Hematopoietic multipotent progenitor cell treated with erythropoietin and hydrocortisone succinate and interleukin-3 and kit ligand, for 8 days (in vitro differentiated cells): ENCODE results near the gene GPAM.

Experiments used
- DNase-seq: peaks from one replicate; pipeline ENCODE4 v3.0.0-alpha.2; 2015

The GPAM gene

DNA sequence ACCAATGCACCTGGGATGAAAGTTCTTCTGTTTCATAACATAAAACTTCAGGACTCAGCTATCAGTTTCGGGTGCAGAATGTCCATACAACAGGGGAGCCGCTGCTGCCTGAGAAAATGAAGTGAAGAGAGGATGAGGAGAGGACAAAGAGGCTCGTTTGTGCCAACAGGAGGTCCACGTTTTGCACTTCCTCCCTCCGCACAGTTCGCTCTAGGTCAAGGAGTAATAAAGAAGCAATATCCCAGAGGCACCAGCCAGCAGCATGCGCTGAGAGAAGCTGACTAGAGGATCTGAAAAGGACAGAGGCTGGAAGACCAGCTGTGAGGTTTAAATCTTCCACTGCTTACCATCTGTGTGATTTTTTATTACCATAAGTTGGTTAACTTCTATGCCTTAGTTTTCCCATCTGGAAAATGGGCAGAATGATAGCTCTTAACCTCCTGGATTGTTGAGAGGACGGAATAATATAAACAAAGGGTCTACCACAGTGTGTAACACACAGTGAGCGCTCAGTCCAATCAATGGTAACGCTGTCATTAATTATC is 709 bp downstream of the GPAM start:
- DNase-seq, result peak; percentile 8

DNA sequence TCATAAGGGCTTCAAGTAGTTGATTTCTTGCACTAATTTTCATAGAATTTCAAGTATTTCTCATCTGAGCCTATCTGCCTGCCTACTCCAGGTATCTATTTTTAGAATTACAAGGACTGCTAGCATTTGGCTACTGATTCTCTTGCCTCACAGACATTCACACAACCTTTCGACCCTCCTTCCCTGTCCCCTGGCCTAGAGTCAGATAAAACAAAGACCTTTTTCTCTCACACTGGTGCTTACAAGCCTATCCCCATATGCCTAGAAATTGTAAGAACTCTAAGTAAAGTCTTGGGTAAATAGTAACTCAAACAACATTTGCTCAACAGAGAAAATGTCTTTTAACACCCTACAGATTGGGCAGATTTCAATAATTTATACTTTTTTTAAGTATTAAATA is 6.3 kb downstream of the GPAM start:
- no peak for DNase-seq

DNA sequence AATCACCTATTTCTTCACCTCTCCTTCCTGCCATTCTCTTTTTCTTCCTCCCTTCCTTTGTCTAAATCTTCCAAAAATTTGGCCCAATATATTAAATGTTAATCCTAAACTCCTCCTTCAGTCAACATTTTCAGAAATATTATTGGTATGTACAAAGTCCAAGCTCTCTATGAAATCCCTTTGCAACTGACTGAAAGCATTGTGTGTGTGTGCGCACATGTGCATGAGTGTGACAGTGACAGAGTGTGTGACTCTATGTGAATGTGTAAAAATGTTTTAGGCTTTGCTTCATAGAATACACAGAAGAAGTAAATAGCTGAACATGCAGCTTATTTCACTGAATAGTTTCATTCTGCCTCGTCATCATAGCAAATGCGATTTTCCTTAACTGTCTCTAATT is 7.0 kb downstream of the GPAM start:
- no peak for DNase-seq

DNA sequence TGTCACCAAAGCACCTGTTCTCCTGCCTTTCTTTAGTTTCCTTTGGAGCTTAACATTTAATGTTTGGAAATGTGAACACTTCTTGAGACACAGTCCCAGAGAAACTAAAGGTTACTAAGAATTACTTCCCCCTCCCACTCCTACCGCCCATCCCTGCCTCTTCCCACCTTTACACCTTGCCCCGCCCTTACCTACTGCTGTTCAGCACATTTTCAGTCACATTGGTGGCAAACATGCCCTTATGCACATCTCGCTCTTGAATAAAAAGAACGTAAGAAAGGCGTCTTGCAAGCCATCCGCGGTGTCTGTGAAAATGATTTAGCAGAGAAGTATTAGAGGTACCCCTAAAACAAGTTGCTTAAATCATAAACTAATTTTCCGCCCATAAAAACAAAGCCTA is 8.2 kb downstream of the GPAM start:
- DNase-seq, result no peak

DNA sequence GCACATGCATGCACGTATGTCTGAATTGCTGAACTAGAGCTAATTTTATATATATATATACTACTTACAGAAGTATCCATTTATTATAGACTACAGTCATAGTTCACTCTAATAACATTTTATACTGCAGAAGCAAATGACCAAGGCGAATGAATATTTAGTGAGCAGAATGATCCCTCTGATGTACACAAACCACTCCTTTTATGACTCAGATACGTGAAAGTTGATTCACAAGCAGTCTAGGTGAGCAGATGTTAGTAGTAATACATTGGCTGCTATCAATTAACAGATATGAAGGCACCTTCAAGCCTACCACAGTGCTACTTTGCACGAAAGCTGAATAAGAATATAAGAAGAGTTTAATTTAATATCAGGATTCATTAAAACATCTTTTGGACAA is 10.4 kb downstream of the GPAM start:
- DNase-seq, result no peak

DNA sequence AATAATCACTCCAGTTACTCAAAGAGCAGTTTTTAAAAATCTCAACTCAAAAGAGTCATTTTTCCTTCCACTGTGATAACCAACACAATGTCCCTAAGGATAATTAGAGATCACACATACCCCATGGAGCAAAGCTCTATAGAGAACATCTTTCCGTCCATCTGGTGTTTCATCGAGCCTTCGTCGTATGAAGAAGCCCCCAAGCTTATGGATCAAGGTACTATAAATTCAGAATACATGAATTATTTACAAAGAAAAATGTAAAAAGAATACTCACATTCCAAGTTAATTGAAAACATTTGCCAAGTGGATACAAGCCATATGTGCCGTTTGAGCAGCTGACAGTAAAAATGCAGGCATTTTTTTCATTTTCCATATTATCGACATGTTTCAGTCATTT is 14.8 kb downstream of the GPAM start:
- DNase-seq, result no peak

DNA sequence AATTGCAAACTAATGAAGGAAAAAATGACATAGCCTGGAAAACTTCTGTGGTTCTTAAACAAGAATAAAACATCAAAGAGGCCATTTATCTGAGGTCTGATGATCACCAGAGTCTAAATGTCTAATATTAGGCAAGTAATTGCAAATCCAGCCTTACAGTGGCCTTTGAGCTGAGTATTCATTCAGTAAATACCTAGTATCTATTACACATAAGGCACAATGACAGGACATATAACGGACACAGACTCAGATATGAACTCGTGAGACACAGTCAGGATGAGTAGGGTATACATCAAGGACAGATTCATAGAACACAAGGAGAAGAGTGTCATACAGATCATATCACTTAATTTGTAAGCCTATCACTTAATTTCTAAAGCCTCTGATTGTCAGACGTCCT is 16.8 kb downstream of the GPAM start:
- DNase-seq, result no peak

DNA sequence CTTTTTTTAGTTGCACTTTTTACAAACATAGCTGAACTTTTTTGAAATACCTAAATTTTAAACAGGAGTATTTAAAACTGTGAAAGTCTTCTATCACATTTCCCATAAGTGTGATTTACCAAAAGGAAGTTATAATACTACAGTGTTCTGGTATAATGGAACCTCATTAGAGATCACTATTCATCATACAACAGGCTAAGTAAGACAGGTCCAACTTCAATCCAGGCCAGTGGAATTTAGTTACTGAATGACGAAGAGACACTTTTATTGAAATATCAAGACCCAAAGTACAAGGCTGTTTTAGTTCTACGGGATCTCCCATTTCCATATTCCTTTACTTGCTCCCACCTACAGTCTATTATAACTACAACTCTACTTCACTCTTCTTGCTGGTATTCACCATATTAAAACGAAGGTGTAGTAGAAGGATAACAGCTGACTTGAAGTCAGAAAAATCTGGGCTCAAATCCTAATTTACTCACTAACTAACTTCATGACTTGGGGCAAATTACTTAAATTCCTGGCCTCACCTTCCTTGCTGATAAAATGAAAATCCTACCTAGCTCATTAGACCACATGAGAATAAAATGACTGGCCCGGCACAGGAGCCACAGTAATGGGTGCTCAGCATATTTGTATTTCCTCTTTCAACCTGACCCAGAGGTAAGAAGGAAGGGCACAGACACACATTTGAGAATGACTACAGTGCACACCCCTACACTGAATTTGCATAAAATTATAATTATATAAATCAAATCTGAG is 21.6 kb downstream of the GPAM start:
- no peak for DNase-seq

DNA sequence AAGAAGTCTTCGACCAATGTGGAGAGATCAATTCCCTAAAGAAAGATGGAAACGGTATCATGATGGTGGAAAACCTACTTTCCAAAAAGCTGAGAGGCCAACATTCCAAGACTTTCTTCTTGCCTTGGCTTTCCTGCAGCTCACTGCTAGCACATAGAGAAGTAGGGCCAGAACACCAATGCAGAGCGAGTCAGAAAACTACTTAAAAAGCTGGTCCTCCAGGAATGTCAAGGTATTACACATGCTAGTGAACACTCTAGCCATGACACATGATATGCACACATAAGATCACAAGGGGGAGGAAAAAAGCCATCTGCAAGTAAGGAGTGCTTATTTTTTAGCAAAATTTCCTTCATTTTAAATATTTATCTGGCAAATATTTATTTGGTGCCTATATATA is 22.7 kb downstream of the GPAM start:
- no peak for DNase-seq

DNA sequence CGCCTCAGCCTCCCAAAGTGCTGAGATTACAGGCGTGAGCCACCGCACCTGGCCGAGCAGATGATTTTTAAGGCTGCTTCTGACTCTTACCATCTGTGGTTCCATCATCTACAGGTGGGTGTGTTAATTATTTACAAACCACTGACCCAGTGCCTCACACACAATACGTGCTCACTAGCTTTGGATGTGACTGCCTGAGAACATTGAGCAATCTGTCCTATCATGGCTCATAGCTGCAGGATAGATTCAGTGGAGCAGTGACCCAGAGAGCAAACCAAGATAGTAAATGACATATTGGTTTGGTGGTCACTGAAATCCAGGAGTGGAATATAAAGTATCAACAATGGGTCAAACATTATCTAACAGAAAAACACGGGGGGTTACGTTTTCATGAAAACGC is 24.1 kb downstream of the GPAM start:
- DNase-seq, result no peak

DNA sequence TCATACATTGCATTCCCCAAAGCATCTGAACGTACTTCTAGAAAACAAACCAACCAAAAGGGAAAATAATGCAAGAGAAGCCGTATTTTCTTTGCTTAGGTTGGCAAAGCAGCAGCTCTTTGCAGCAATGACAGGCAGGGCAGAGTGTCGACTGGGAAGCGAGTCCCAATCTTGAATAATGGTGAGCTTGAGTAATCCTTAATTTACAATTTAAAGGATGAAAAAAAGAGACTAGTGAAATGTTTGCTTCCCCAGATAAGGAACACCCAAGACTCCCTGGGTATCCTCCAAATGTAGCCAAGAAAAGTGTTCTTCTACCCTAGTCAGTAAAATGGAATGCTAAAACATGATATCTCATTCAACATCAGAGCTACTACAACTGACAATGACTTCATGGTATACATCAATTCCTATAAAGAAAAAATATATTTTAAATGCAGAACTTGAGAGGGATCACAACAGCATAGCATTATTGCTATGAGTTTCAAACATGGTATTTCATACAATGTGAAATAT is 32.0 kb downstream of the GPAM start:
- no peak for DNase-seq

DNA sequence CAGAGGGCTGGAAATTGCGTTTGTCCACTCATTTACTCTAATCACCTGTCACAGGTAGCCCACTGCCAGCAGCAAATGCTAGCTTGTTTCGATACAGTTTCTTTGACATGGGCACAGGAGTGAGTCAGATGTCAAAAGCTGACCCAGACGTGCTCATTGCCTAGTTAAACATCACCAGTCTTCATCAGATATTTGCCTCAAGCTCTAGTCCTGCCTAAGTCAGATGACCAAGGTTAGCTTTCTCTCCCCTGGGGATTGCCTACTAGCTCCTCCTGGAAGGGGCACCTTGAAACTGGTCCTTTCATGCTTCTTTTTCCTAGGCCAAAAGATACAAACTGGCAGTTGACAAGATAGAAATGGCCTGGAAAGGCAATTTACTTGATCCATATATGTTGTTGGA is 35.2 kb downstream of the GPAM start:
- DNase-seq, result no peak

DNA sequence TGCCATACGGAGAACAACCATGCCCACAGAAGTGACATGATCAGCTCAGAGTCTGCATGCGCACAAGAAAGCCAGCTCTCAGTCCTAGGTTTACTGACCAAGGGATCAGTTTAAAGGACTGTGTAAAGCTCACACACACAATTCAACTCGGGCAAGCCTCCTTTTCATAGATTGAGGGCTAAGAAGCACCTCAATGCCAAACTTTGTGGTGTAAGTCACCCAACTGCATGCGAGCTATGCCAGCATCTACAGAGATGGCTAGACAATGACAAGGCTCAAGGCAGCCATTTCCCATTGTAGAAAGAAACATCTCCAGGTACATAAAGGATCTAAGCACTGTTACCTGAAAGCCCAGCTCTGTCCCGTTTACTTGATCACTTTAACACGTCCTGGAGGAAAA is 36.8 kb downstream of the GPAM start:
- no peak for DNase-seq

DNA sequence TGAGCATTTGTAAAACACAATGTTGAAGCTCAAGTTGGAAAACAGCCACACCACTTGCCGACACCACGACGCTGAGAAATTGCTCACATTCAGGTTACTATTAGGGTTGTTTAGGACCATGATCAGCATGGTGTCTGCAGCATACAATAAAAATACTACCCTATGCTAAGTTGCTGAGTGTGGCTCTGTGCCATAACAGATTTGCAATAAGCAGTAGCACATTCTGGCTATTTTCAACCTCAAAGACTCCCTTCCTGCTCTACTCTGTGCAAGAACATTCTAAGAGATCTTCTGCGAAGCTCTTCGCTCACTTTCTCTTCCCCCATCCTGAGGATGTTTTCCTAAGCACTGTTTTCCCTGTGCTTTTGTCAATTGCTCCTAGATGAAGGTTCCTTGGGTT is 38.3 kb downstream of the GPAM start:
- no peak for DNase-seq

DNA sequence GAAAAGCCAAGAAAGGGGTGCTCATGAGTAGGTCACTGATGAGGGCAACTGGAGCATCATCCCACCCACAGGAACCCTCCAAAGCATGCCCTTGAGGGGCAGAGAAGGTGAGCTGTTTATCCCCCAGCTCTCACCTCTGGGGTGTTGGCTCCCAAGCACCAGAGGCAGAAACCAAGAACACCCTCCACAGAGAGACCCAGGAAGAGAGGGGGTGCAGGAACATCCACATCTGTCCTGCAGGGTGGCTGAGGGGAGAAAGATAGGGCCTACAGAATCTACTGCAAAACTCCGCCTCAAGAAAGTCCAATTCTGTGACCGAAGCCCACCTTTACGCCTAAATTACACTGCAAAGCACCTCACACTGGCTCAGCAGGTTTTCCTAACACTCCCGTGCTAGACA is 40.1 kb downstream of the GPAM start:
- DNase-seq, result no peak

DNA sequence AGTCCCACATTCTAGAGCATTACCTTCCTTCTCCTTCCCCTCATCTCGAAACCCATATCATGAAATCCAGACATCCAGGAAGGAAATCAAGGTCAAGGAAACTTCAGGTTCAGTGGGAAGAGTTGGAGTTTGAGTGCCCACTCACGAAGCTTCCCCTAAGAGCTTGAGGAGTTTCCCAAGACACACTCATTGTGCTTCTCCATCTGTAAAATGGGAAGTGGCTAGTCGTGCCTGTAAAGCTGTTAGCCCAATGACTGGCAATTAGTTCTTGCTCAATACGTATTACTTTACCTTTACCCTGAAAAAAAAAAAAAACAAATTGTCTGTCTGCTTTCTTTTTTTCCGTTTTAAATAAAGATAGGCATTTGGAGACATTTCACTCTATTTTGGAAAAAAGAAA is 42.3 kb downstream of the GPAM start:
- DNase-seq, result no peak

DNA sequence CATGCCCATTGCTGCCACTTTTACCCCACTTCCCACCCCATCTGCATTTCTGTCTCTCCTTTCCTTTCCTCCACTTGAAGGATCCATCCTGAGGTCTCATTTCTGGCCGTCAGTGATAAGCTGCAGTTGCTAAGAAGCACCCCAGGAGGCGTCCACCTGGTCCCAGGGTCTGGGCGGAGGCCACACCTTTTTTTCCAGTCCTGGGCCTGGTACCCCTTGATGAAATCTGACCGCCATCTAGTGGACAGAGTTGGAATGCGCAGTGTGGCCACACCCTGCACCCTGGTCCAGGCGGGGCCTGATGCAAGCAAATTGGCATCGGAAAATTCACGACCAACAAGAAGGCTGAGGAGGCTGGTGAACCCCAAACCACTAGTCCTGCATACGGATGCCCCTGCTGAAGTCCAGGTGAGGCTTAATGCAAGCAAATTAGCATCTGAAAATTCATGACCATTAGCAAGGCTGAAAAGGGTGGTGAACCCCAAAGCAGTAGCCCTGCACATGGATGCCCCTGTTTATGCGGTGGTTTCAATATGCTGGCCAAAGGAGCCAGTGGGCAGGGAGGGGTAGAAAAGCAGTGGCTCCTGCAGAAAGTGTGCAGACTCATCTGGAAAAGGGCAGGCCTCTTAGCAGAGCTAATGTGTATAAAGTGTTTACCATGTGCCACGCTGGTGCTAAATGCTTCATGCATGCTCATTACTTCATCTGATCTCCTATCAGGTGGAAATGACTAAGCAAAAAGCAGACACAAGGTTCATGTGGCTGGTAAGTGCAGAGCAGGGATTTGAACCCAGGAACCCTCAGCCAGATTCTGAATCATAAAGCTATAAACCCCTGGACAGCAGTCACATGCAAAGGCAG is 43.2 kb downstream of the GPAM start:
- DNase-seq, result peak; percentile 81

DNA sequence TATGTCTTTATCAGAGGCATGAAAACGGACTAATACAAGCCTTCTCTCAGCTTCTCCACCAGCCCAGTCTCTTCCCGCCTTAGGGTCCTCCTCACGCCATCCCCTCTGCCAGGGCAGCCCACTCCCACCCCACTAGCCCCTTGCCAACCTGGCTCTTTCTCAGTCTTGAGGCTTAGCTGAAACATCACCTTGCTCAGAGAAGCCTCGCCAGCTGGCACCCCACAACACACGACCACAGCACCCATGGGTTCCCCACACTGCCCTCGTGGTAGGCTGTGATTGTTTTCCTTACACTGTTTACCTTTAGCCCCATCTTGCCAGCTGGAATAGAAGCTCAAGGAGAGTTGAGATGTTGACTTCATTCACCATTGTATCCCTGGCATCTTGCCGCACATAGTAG is 44.4 kb downstream of the GPAM start:
- DNase-seq, result no peak

DNA sequence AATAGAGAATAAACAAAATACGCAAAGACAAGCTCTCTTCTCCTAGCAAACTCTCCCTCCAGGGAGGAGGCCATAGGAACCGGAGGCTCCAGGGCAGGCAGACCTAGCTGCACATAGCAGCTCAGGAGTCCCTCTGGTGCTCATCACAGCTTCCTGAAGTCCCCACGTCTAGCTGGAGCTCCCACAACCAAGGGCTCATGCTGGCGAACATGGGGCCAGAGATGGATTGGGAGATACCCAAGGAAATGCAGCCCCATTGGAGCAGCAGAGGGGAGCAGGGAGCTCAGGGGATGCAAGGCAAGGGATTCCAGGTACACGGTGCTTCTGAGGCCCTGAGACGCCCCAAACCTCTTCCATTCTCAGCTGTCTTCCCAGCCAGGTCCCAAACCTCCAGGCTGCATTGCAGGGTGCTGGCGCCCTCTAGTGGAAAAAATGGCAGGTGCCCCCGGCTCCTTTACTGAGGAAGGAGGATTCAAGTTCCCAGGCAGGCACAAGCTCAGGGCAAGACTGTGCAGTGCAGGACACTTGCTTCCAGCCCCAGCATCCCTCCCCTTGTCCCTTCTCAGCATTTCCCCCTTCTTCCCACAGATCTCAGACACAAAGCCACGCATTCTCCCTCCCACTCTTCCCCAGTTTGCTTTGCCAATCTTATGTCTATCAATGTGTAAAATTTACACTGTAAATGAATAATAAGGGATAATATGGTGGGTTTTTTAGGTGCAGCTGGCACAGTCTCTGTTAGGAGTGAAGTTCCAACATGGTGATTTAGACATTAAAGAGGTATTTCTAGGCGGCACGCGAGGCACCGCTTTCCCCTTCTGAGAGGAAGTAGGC is 46.2 kb downstream of the GPAM start:
- DNase-seq, result peak; percentile 62

DNA sequence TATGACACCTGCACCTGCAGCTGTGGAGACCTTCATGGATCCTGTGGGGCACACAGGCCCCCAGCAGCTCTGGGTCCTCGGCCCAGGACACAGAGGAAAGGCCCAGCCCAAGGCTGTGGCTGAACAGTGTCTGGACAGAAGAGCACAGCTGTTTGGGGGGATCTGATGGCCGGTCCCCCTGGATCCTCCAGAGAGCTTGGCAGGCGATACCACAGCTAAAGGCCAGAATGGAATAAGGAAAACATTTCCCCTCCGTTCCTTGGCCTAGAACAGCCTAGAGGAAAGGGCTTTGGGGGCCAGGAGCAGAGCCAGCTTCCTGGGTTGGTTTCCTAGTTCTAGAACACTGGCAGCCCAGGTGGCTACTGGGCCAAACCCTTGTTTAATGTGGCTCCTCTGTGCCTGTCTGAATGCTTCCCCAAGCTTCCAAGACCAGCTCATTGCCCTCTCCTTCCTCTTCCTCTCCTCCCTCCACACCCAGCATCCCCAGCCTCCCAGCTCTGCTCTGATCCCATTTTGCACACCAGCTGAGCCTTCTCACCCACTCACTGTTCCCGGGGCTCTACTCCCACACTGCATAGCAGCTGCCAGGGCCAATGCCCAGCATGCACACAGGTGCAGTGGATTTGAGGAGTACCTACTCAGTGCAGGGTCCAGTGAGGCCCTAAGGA is 46.9 kb downstream of the GPAM start:
- DNase-seq, result no peak

DNA sequence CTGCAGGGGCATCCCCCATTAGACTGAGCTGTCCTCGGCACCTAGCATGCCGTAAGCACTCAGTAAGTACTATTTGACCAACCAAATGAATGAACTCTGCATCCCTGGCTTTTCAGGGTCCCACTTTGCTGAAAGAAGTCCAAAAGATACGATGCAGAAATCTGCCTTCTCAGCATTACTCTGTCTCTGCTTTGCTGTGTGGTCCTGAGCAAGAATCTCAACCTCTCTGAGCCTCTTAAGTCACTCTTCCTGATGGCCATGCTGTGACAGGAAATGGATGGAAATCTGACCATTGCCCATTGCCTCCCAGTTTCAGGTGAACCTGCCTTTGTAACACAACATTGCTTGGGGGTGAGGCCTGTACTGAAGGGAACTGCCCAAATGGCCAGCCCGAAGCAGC is 48.0 kb downstream of the GPAM start:
- DNase-seq, result no peak

DNA sequence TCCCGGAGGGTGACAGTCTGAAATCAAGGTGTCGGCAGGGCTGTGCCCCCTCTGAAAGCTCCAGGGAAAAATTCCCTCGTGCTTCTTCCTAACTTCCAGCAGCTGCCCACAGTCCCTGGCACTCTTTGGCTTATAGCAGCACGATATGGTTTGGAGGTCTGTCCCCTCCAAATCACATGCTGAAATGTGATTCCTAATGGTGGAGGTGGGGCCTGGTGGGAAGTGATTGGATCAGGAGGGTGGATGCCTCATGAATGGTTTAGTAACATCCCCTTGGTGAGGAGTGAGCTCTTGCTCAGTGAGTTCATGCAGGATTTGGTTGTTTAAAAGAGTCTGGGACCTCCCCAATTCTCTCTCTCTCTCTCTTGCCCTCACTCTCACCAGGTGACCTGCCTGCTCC is 51.1 kb downstream of the GPAM start:
- no peak for DNase-seq

DNA sequence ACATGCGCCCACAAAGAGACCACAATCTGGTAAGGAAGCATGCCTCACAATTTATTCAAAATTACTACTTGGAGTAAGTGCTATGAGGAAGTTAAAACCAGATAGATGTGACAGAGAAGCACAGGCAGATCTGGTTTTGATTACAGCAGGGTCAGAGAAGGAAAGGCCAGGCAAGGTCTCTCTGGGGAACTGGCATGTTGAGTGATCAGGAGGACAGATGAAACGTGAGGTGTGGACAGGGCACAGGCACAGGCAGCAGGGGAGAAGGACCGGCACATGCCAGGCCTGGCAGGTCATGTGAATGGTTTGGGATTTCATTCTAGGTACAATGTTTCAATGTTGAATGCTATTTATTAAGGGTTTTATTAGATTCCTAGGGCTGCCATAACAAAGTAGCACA is 51.6 kb downstream of the GPAM start:
- no peak for DNase-seq
